ENCODE results near the gene DOCK11. TPM values are rescaled to one million over a fixed set of nuclear protein-coding genes. Genes with fewer than 3 reads are reported as not detected.
"Not testable (repeated sequence)": the region's sequence is repeated elsewhere in the genome, so short reads cannot be mapped to it uniquely, and the experiment has no call there.

The DOCK11 gene
- total and polyA plus RNA-seq, 2 experiments from 2014 or later = 11.7 to 21.9 TPM

GRCh38 chrX:118570209-118570608 lies 74.6 kb downstream of the DOCK11 start:
- Histone ChIP-seq H3K4me2 (ENCODE audit: unreplicated experiment) (no peak overlapping the region), H3F3A (ENCODE audit: insufficient read depth) (peaks cover 14% of the 10 kb centered on the region; the same call in 1 of the 2 replicates), H3K27me3 (replicated peaks; ENCODE audit: insufficient read depth) (no peaks in the 10 kb centered on the region), H4K20me1 (ENCODE audit: insufficient read depth) (no peaks in the 10 kb centered on the region), H3K9me2 (ENCODE audit: insufficient read depth) (no peaks in the 10 kb centered on the region), H3K4me3 (no peak overlapping the region), H3K4me1 (ENCODE audit: insufficient read depth) (peaks cover 12% of the 10 kb centered on the region), H3K9ac (no peak overlapping the region), H3K79me2 (ENCODE audit: insufficient read depth) (no peaks in the 10 kb centered on the region), H3K9me3 (ENCODE audit: low read depth) (no peaks in the 10 kb centered on the region), H3K27ac (no peak overlapping the region), H3K36me3 (ENCODE audit: low read depth) (no peaks in the 10 kb centered on the region), H2AFZ (no peak overlapping the region)
- TF ChIP-seq EZH2 (IDR thresholded peaks at IDR 0.05; ENCODE audit: insufficient read depth, poor library complexity, severe bottlenecking) = no peak
- TF ChIP-seq EZH2phosphoT487 (IDR thresholded peaks at IDR 0.05; ENCODE audit: insufficient read depth, low read depth) = no peak
- WGBS, 2 experiments (ENCODE audit: low coverage in 1 of 2, low lambda C conversion rate in 2 of 2, missing lambda C conversion rate in 2 of 2) = 100% methylated on average over 2 of the region's 2 CpGs
- DNase-seq = no peak
- in situ Hi-C loops (cut with MboI) = no loop called here

GRCh38 chrX:118571836-118572235 lies 76.2 kb downstream of the DOCK11 start:
- H4K20me1 ChIP-seq (ENCODE audit: insufficient read depth) = no peaks in the 10 kb centered on the region
- in situ Hi-C loops (cut with MboI) = no loop called here
- no peaks in the 10 kb centered on the region for H3K9me2 ChIP-seq (ENCODE audit: insufficient read depth)
- H3K9ac ChIP-seq = no peak overlapping the region
- no peak overlapping the region for H3K27ac ChIP-seq
- H3F3A ChIP-seq (ENCODE audit: insufficient read depth) = peaks cover 2% of the 10 kb centered on the region; the same call in 1 of the 2 replicates
- H3K9me3 ChIP-seq (ENCODE audit: low read depth) = no peaks in the 10 kb centered on the region
- no peak for TF ChIP-seq EZH2 (IDR thresholded peaks at IDR 0.05; ENCODE audit: insufficient read depth, poor library complexity, severe bottlenecking)
- no peak for TF ChIP-seq EZH2phosphoT487 (IDR thresholded peaks at IDR 0.05; ENCODE audit: insufficient read depth, low read depth)
- H3K4me3 ChIP-seq = no peak overlapping the region
- H3K79me2 ChIP-seq (ENCODE audit: insufficient read depth) = no peaks in the 10 kb centered on the region
- no peak overlapping the region for H2AFZ ChIP-seq
- 96 to 100% methylated on average over 2 to 3 of the region's 3 CpGs for WGBS, 2 experiments (ENCODE audit: low coverage in 1 of 2, low lambda C conversion rate in 2 of 2, missing lambda C conversion rate in 2 of 2)
- DNase-seq = peak; percentile 5
- H3K36me3 ChIP-seq (ENCODE audit: low read depth) = no peaks in the 10 kb centered on the region
- H3K4me2 ChIP-seq (ENCODE audit: unreplicated experiment) = no peak overlapping the region
- H3K27me3 ChIP-seq (replicated peaks; ENCODE audit: insufficient read depth) = no peaks in the 10 kb centered on the region
- peaks cover under 1% of the 10 kb centered on the region; the same call in 1 of the 2 replicates for H3K4me1 ChIP-seq (ENCODE audit: insufficient read depth)

GRCh38 chrX:118574666-118575065 lies 79.1 kb downstream of the DOCK11 start:
- in situ Hi-C loops (cut with MboI) = loop anchor here (25.0 kb wide), 1 partner anchor 112 kb away; no protein-coding TSS in a partner anchor
- no peak for DNase-seq
- Histone ChIP-seq H3K36me3 (ENCODE audit: low read depth) (no peaks in the 10 kb centered on the region), H3K9me3 (ENCODE audit: low read depth) (no peaks in the 10 kb centered on the region), H3K4me1 (ENCODE audit: insufficient read depth) (no peaks in the 10 kb centered on the region), H2AFZ (no peak overlapping the region), H3K27me3 (replicated peaks; ENCODE audit: insufficient read depth) (no peaks in the 10 kb centered on the region), H3F3A (ENCODE audit: insufficient read depth) (no peaks in the 10 kb centered on the region), H4K20me1 (ENCODE audit: insufficient read depth) (no peaks in the 10 kb centered on the region), H3K4me2 (ENCODE audit: unreplicated experiment) (no peak overlapping the region), H3K27ac (no peak overlapping the region), H3K9ac (no peak overlapping the region), H3K79me2 (ENCODE audit: insufficient read depth) (no peaks in the 10 kb centered on the region), H3K9me2 (ENCODE audit: insufficient read depth) (no peaks in the 10 kb centered on the region), H3K4me3 (no peak overlapping the region)
- 98 to 99% methylated on average over 4 of the region's 4 CpGs for WGBS, 2 experiments (ENCODE audit: low coverage in 1 of 2, low lambda C conversion rate in 2 of 2, missing lambda C conversion rate in 2 of 2)
- TF ChIP-seq EZH2phosphoT487 (IDR thresholded peaks at IDR 0.05; ENCODE audit: insufficient read depth, low read depth) = no peak
- no peak for TF ChIP-seq EZH2 (IDR thresholded peaks at IDR 0.05; ENCODE audit: insufficient read depth, poor library complexity, severe bottlenecking)

DNA sequence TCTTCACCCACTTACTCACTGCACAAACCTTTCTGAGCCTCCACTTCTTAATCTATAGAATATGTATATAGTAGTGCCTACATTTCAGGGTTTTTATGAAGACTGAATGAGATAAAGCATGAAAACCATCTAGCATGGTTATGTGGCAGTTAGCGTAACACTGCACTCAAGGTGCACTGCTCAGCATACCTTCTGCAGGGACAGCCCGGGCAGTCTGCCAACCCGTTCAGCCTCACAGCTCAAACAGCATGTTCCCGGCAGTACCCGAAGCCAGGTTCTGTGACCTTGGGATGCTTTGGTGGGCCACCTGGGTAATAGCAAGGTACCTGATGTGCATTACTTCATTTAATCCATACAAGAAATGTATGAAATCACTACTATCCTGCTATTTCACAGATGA lies 81.4 kb downstream of the DOCK11 start:
- no peaks in the 10 kb centered on the region for H4K20me1 ChIP-seq (ENCODE audit: insufficient read depth)
- TF ChIP-seq EZH2 (IDR thresholded peaks at IDR 0.05; ENCODE audit: insufficient read depth, poor library complexity, severe bottlenecking) (no peak), EZH2phosphoT487 (IDR thresholded peaks at IDR 0.05; ENCODE audit: insufficient read depth, low read depth) (no peak)
- no peaks in the 10 kb centered on the region for H3F3A ChIP-seq (ENCODE audit: insufficient read depth)
- H2AFZ ChIP-seq = no peak overlapping the region
- no peak overlapping the region for H3K27ac ChIP-seq
- H3K4me2 ChIP-seq (ENCODE audit: unreplicated experiment) = no peak overlapping the region
- 98 to 100% methylated on average over 5 of the region's 5 CpGs for WGBS, 2 experiments (ENCODE audit: low coverage in 1 of 2, low lambda C conversion rate in 2 of 2, missing lambda C conversion rate in 2 of 2)
- no peaks in the 10 kb centered on the region for H3K9me3 ChIP-seq (ENCODE audit: low read depth)
- in situ Hi-C loops (cut with MboI) = loop anchor here (25.0 kb wide), 1 partner anchor 115 kb away; no protein-coding TSS in a partner anchor
- no peak overlapping the region for H3K9ac ChIP-seq
- no peaks in the 10 kb centered on the region for H3K9me2 ChIP-seq (ENCODE audit: insufficient read depth)
- H3K27me3 ChIP-seq (replicated peaks; ENCODE audit: insufficient read depth) = no peaks in the 10 kb centered on the region
- no peaks in the 10 kb centered on the region for H3K4me1 ChIP-seq (ENCODE audit: insufficient read depth)
- DNase-seq = no peak
- no peaks in the 10 kb centered on the region for H3K79me2 ChIP-seq (ENCODE audit: insufficient read depth)
- no peaks in the 10 kb centered on the region for H3K36me3 ChIP-seq (ENCODE audit: low read depth)
- no peak overlapping the region for H3K4me3 ChIP-seq

DNA sequence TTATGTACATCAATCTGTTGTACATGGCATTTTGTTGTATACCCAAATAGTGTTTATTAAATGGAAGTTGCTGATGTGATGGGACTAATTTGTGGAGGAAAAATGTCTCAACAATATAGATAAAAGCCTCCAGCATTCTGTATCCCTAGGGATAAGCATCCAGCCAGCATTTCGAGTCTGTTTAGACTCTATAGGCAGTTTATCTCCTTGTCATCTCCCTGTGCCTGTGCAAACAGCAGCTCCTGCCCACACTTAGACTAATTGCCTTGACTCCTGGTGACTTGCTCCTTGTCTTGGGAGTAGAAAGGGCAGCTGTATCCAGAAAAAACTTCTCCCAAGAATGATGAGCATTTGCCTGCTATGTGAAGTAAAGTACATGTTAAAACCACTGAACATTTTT lies 83.8 kb downstream of the DOCK11 start:
- Histone ChIP-seq H3K4me1 (ENCODE audit: insufficient read depth) (no peaks in the 10 kb centered on the region), H3K36me3 (ENCODE audit: low read depth) (no peaks in the 10 kb centered on the region), H3K4me2 (ENCODE audit: unreplicated experiment) (no peak overlapping the region), H3F3A (ENCODE audit: insufficient read depth) (no peaks in the 10 kb centered on the region), H3K9me2 (ENCODE audit: insufficient read depth) (no peaks in the 10 kb centered on the region), H3K4me3 (no peak overlapping the region), H3K27ac (no peak overlapping the region), H3K27me3 (replicated peaks; ENCODE audit: insufficient read depth) (no peaks in the 10 kb centered on the region), H3K79me2 (ENCODE audit: insufficient read depth) (no peaks in the 10 kb centered on the region), H3K9me3 (ENCODE audit: low read depth) (no peaks in the 10 kb centered on the region), H2AFZ (no peak overlapping the region), H3K9ac (no peak overlapping the region), H4K20me1 (ENCODE audit: insufficient read depth) (no peaks in the 10 kb centered on the region)
- in situ Hi-C loops (cut with MboI) = loop anchor here (25.0 kb wide), 1 partner anchor 117 kb away; no protein-coding TSS in a partner anchor
- no peak for DNase-seq
- WGBS, 2 experiments (ENCODE audit: low coverage in 1 of 2, low lambda C conversion rate in 2 of 2, missing lambda C conversion rate in 2 of 2) = 83 to 95% methylated on average over 1 of the region's 1 CpG
- TF ChIP-seq EZH2phosphoT487 (IDR thresholded peaks at IDR 0.05; ENCODE audit: insufficient read depth, low read depth) = no peak
- TF ChIP-seq EZH2 (IDR thresholded peaks at IDR 0.05; ENCODE audit: insufficient read depth, poor library complexity, severe bottlenecking) = no peak

GRCh38 chrX:118582926-118583325 lies 87.3 kb downstream of the DOCK11 start:
- not testable (repeated sequence) for H3K9ac ChIP-seq; H3K4me3 ChIP-seq; H3F3A ChIP-seq (ENCODE audit: insufficient read depth); H3K9me2 ChIP-seq (ENCODE audit: insufficient read depth); H3K4me1 ChIP-seq (ENCODE audit: insufficient read depth); H4K20me1 ChIP-seq (ENCODE audit: insufficient read depth); H3K36me3 ChIP-seq (ENCODE audit: low read depth); H3K27ac ChIP-seq; H3K9me3 ChIP-seq (ENCODE audit: low read depth); DNase-seq; H2AFZ ChIP-seq; H3K79me2 ChIP-seq (ENCODE audit: insufficient read depth); H3K27me3 ChIP-seq (replicated peaks; ENCODE audit: insufficient read depth); H3K4me2 ChIP-seq (ENCODE audit: unreplicated experiment)
- in situ Hi-C loops (cut with MboI) = loop anchor here (25.0 kb wide), 1 partner anchor 121 kb away; no protein-coding TSS in a partner anchor
- 93 to 100% methylated on average over 3 of the region's 3 CpGs for WGBS, 2 experiments (ENCODE audit: low coverage in 1 of 2, low lambda C conversion rate in 2 of 2, missing lambda C conversion rate in 2 of 2)
